ENCODE results near the gene OASL.

Gene OASL

GRCh38 chr12:121015825-121016766, 22.9 kb downstream of the OASL start, which contains the start of gene C12orf43:
Gene C12orf43 (minus strand): TSS chr12:121016487. CDS start chr12:121016474, 13 bp downstream.
- no peaks in the 10 kb centered on the region for H3K9me3 ChIP-seq (ENCODE audit: control insufficient read depth, insufficient read depth, low read depth, low read length)
- ChIA-PET POLR2A (interaction anchor here (0.5 to 0.6 kb wide), 2 partner anchors 336 to 436 kb away, joined by 3 read pairs; partner anchors contain the start of gene ANAPC5), CTCF (interaction anchor here (0.5 to 4.7 kb wide), 2 partner anchors 10 to 186 kb away, joined by 3 to 20 read pairs; no protein-coding TSS in a partner anchor)
- peak within 1 kb of the TSS; percentile 44; the same call in 1 of the 2 replicates for H3K27ac ChIP-seq (ENCODE audit: extremely low read depth, low read depth, low read length)
- peak within 1 kb of the TSS; percentile 98 for H3K4me3 ChIP-seq (ENCODE audit: low read depth, low read length)
- no peaks in the 10 kb centered on the region for H3K4me1 ChIP-seq (ENCODE audit: control insufficient read depth, insufficient read depth, low read length)
- H3K36me3 ChIP-seq (ENCODE audit: control insufficient read depth in 2 of 2, insufficient read depth in 1 of 2, low read length in 2 of 2): peaks cover 0 to 21% of the 10 kb centered on the region in 2 experiments; a peak in 1 of 3 replicates
- TF ChIP-seq OVOL3 (tag by site-specific recombination; IDR thresholded peaks at IDR 0.05) (peak; percentile 94), ZNF148 (tag by site-specific recombination; IDR thresholded peaks at IDR 0.05; ENCODE audit: borderline replicate concordance) (no peak), YY1 (tag by site-specific recombination; IDR thresholded peaks at IDR 0.05) (peak; percentile 98), ZNF830 (tag by site-specific recombination; IDR thresholded peaks at IDR 0.05; ENCODE audit: low read depth) (no peak), GLI4 (tag by site-specific recombination; IDR thresholded peaks at IDR 0.05) (no peak), ZNF146 (tag by site-specific recombination; IDR thresholded peaks at IDR 0.05) (no peak), ZBTB17 (tag by site-specific recombination; IDR thresholded peaks at IDR 0.05) (peak; percentile 98), ZNF341 (tag by site-specific recombination; IDR thresholded peaks at IDR 0.05; ENCODE audit: low read depth) (peak; percentile 49; the same call in 1 of the 2 replicates), ZNF560 (tag by site-specific recombination; IDR thresholded peaks at IDR 0.05; ENCODE audit: borderline replicate concordance) (no peak), PRDM6 (tag by site-specific recombination; IDR thresholded peaks at IDR 0.05) (no peak), ZNF629 (tag by site-specific recombination; IDR thresholded peaks at IDR 0.05) (peak; percentile 99), ZBTB21 (tag by site-specific recombination; IDR thresholded peaks at IDR 0.05) (peak; percentile 99), PRDM1 (tag by site-specific recombination; IDR thresholded peaks at IDR 0.05) (0 out of 2 replicates have a peak, but pooled peaks have one; percentile 29), ZXDB (tag by site-specific recombination; IDR thresholded peaks at IDR 0.05) (peak; percentile 81), RBAK (tag by site-specific recombination; IDR thresholded peaks at IDR 0.05) (no peak), ZNF600 (tag by site-specific recombination; IDR thresholded peaks at IDR 0.05) (peak; percentile 95), YY2 (tag by site-specific recombination; IDR thresholded peaks at IDR 0.05) (peak; percentile 99), KLF16 (tag by site-specific recombination; IDR thresholded peaks at IDR 0.05) (no peak), ZNF26 (tag by site-specific recombination; IDR thresholded peaks at IDR 0.05) (no peak), ZEB2 (tag by site-specific recombination; IDR thresholded peaks at IDR 0.05) (peak; percentile 67; the same call in 1 of the 2 replicates), ZNF335 (tag by site-specific recombination; conservative IDR thresholded peaks at IDR 0.05) (peak; percentile 71), ATF2 (tag by site-specific recombination; IDR thresholded peaks at IDR 0.05; ENCODE audit: low read depth) (peak; percentile 99), ZNF394 (tag by site-specific recombination; IDR thresholded peaks at IDR 0.05; ENCODE audit: borderline replicate concordance) (peak; percentile 82; the same call in 1 of the 2 replicates), HOXA7 (CRISPR knock-in tag; IDR thresholded peaks at IDR 0.05; ENCODE audit: borderline replicate concordance) (no peak), KLF9 (tag by site-specific recombination; IDR thresholded peaks at IDR 0.05; ENCODE audit: low read depth) (peak; percentile 64; the same call in 1 of the 2 replicates), ZNF76 (tag by site-specific recombination; IDR thresholded peaks at IDR 0.05; ENCODE audit: borderline replicate concordance, low read depth) (peak; percentile 99), ZBTB48 (tag by site-specific recombination; IDR thresholded peaks at IDR 0.05) (peak; percentile 74), ZNF596 (tag by site-specific recombination; IDR thresholded peaks at IDR 0.05) (no peak), ZNF324 (tag by site-specific recombination; IDR thresholded peaks at IDR 0.05) (peak; percentile 86), ZNF555 (tag by site-specific recombination; conservative IDR thresholded peaks at IDR 0.05) (no peak)

Measured in HEK293 (cell line).